H1 (cell line): Measurements from ENCODE around the gene SMIM5. TPM values are rescaled to one million over a fixed set of nuclear protein-coding genes. Genes with fewer than 3 reads are reported as not detected.

ENCODE experiments used
- CTCF ChIA-PET: fragments of 300-600 bp; sonication (Branson Sonifier 250); formaldehyde crosslinking; loops from one replicate; lab custom pipeline; 2021; ENCODE audit not compliant: partially characterized antibody; lab: Charles Lee
- POLR2A ChIA-PET: fragments of 300-600 bp; sonication (Branson Sonifier 250); formaldehyde crosslinking; loops from one replicate; lab custom pipeline; 2021; ENCODE audit warnings: inconsistent platforms; ENCODE audit not compliant: partially characterized antibody; lab: Charles Lee
- DNase-seq, 2 experiments: peaks; one replicate each; pipeline versions ENCODE4 v3.0.0 to v3.0.0-alpha.2; 2010 to 2022; ENCODE audit warnings: low spot score in 2 of 2, low read depth in 1 of 2, mixed read lengths in 1 of 2
- FAIRE-seq: peaks from 2 replicates; lab custom pipeline; 2011; peaks lifted over from hg19 to GRCh38; lab: Jason Lieb, UNC
- H2AFZ ChIP-seq: 2 replicates; pipeline ENCODE4 v1.8.1; 2012; ENCODE audit warnings: low read length, inconsistent platforms
- H2AK5ac ChIP-seq: 2 replicates; pipeline ENCODE4 v1.6.1; 2013; ENCODE audit warnings: low read depth, low read length
- H2BK120ac ChIP-seq: replicated peaks from 2 replicates; pipeline ENCODE3; 2013; ENCODE audit warnings: low read depth, low read length, inconsistent platforms
- H2BK12ac ChIP-seq: 2 replicates; pipeline ENCODE4 v1.6.1; 2013; ENCODE audit warnings: low read depth, low read length
- H2BK15ac ChIP-seq: 2 replicates; pipeline ENCODE4 v1.6.1; 2013; ENCODE audit warnings: low read length
- H2BK20ac ChIP-seq: 2 replicates; pipeline ENCODE4 v1.6.1; 2013; ENCODE audit warnings: low read length
- H2BK5ac ChIP-seq: 2 replicates; pipeline ENCODE4 v1.6.1; 2013; ENCODE audit warnings: low read depth, low read length
- H3K14ac ChIP-seq: 2 replicates; pipeline ENCODE4 v1.6.1; 2013; ENCODE audit warnings: inconsistent platforms; ENCODE audit not compliant: insufficient read length
- H3K18ac ChIP-seq: 2 replicates; pipeline ENCODE4 v1.6.1; 2013; ENCODE audit warnings: low read length; ENCODE audit errors: extremely low read depth
- H3K23ac ChIP-seq: 2 replicates; pipeline ENCODE4 v1.6.1; 2013; ENCODE audit warnings: inconsistent platforms; ENCODE audit not compliant: insufficient read length
- H3K23me2 ChIP-seq: 2 replicates; pipeline ENCODE4 v1.6.1; 2013; ENCODE audit warnings: low read depth, low read length
- H3K27ac ChIP-seq: 2 replicates; pipeline ENCODE4 v1.6.1; 2011; ENCODE audit warnings: low read depth, low read length, inconsistent platforms
- H3K27me3 ChIP-seq, 4 experiments: replicated peaks in 1 of 4; 1 replicate in 1 of 4; 2 replicates in 3 of 4; pipeline versions ENCODE4 v1.6.1 to v1.8.1; 2011 to 2013; ENCODE audit warnings: low read length in 3 of 4, mild to moderate bottlenecking in 3 of 4, inconsistent platforms in 2 of 4, mixed read lengths in 2 of 4, moderate library complexity in 1 of 4; ENCODE audit not compliant: control insufficient read depth in 3 of 4, insufficient read depth in 3 of 4; ENCODE audit errors: extremely low read depth in 1 of 4
- H3K36me3 ChIP-seq, 4 experiments: 2 replicates each; pipeline versions ENCODE4 v1.6.1 to v1.8.1; 2011 to 2013; ENCODE audit warnings: mild to moderate bottlenecking in 4 of 4, low read length in 3 of 4, moderate library complexity in 2 of 4, control low read depth in 1 of 4, inconsistent platforms in 1 of 4; ENCODE audit not compliant: insufficient read depth in 4 of 4, control insufficient read depth in 2 of 4
- H3K4ac ChIP-seq: replicated peaks from 2 replicates; pipeline ENCODE3; 2013; ENCODE audit warnings: low read length, low read depth, mixed read lengths, inconsistent platforms; ENCODE audit not compliant: insufficient read length
- H3K4me1 ChIP-seq, 4 experiments: replicated peaks in 1 of 4; 1 replicate in 1 of 4; 2 replicates in 3 of 4; pipeline versions ENCODE4 v1.6.1 to v1.8.1; 2011 to 2013; ENCODE audit warnings: low read length in 3 of 4, inconsistent platforms in 2 of 4, mixed read lengths in 1 of 4; ENCODE audit not compliant: insufficient read depth in 4 of 4, control insufficient read depth in 3 of 4
- H3K4me2 ChIP-seq, 2 experiments: 2 replicates each; pipeline versions ENCODE4 v1.6.1 to v1.8.1; 2011 to 2013; ENCODE audit warnings: low read depth in 2 of 2, low read length in 2 of 2, control low read depth in 1 of 2, inconsistent platforms in 1 of 2, mild to moderate bottlenecking in 1 of 2; ENCODE audit not compliant: insufficient read depth in 1 of 2
- H3K4me3 ChIP-seq, 4 experiments: fragments of 200-600, 300-600 bp in 1 of 4; sonication (generic), shearing (Covaris generic), sonication (Bioruptor Twin) in 1 of 4; 2 replicates each; pipeline versions ENCODE4 v1.5.1 to v1.8.1; 2011 to 2016; ENCODE audit warnings: low read length in 4 of 4, low read depth in 3 of 4, control low read depth in 2 of 4, inconsistent platforms in 2 of 4, mild to moderate bottlenecking in 2 of 4, mixed read lengths in 1 of 4, moderate library complexity in 1 of 4; ENCODE audit not compliant: insufficient read depth in 2 of 4; ENCODE audit errors: extremely low read depth in 1 of 4
- H3K56ac ChIP-seq: replicated peaks from 2 replicates; pipeline ENCODE3; 2013; ENCODE audit warnings: low read depth, mild to moderate bottlenecking, mixed read lengths, low read length, inconsistent platforms; ENCODE audit not compliant: insufficient read length
- H3K79me1 ChIP-seq: 2 replicates; pipeline ENCODE4 v1.6.1; 2013; ENCODE audit warnings: low read depth, low read length, control low read depth
- H3K79me2 ChIP-seq, 2 experiments: 2 replicates each; pipeline versions ENCODE4 v1.6.1 to v1.8.1; 2012 to 2013; ENCODE audit warnings: low read length in 2 of 2, mild to moderate bottlenecking in 2 of 2, inconsistent platforms in 1 of 2; ENCODE audit not compliant: insufficient read depth in 2 of 2, control insufficient read depth in 1 of 2
- H3K9ac ChIP-seq, 4 experiments: replicated peaks in 1 of 4; 1 replicate in 1 of 4; 2 replicates in 3 of 4; pipeline versions ENCODE4 v1.6.1 to v1.8.1; 2011 to 2013; ENCODE audit warnings: low read depth in 3 of 4, low read length in 3 of 4, control low read depth in 2 of 4, mild to moderate bottlenecking in 2 of 4, moderate library complexity in 2 of 4, inconsistent platforms in 1 of 4; ENCODE audit errors: extremely low read depth in 1 of 4
- H3K9me3 ChIP-seq, 2 experiments: 2 replicates each; pipeline versions ENCODE4 v1.6.1 to v1.8.1; 2012 to 2013; ENCODE audit warnings: mild to moderate bottlenecking in 2 of 2, moderate library complexity in 2 of 2, control low read depth in 1 of 2, inconsistent platforms in 1 of 2, low read depth in 1 of 2, low read length in 1 of 2, mixed read lengths in 1 of 2; ENCODE audit not compliant: insufficient read depth in 2 of 2
- H4K20me1 ChIP-seq, 2 experiments: replicated peaks in 1 of 2; 2 replicates each; pipeline versions ENCODE3 to v1.8.1; 2011 to 2013; ENCODE audit warnings: inconsistent platforms in 2 of 2, low read length in 2 of 2, mild to moderate bottlenecking in 1 of 2; ENCODE audit not compliant: insufficient read depth in 2 of 2, control insufficient read depth in 1 of 2
- H4K5ac ChIP-seq: 2 replicates; pipeline ENCODE4 v1.6.1; 2013; ENCODE audit warnings: low read length, low read depth, mixed read lengths, inconsistent platforms; ENCODE audit not compliant: insufficient read length
- H4K8ac ChIP-seq: 2 replicates; pipeline ENCODE4 v1.8.0; 2013; ENCODE audit warnings: mild to moderate bottlenecking, moderate library complexity, low read length, inconsistent platforms; ENCODE audit not compliant: insufficient read depth; ENCODE audit errors: extremely low read depth
- H4K91ac ChIP-seq: replicated peaks from 2 replicates; pipeline ENCODE3; 2013; ENCODE audit warnings: low read length, mixed read lengths, inconsistent platforms; ENCODE audit not compliant: insufficient read length
- CBX8 ChIP-seq: fragments of 300-800, 300-1000 bp; sonication (generic); IDR thresholded peaks from 2 replicates; pipeline ENCODE4 v1.7.1; 2016; ENCODE audit warnings: low read depth, low read length, borderline replicate concordance
- CTCF ChIP-seq, 3 experiments: IDR thresholded peaks; 1 replicate in 2 of 3; 2 replicates in 1 of 3; pipeline versions ENCODE4 v1.5.1 to v1.6.1; 2011; ENCODE audit warnings: low read length in 3 of 3, mild to moderate bottlenecking in 3 of 3, inconsistent platforms in 2 of 3, low read depth in 1 of 3, moderate library complexity in 1 of 3; ENCODE audit not compliant: insufficient read depth in 1 of 3; ENCODE audit errors: control extremely low read depth in 1 of 3
- HDAC6 ChIP-seq: IDR thresholded peaks from one replicate; pipeline ENCODE4 v1.7.1; 2012; ENCODE audit warnings: low read depth, mild to moderate bottlenecking, inconsistent platforms, low read length, moderate library complexity
- MAX ChIP-seq: IDR thresholded peaks from 2 replicates; pipeline ENCODE4 v1.6.1; 2012; ENCODE audit warnings: inconsistent platforms
- SIX5 ChIP-seq: IDR thresholded peaks from 2 replicates; pipeline ENCODE4 v1.6.1; 2011; ENCODE audit warnings: mild to moderate bottlenecking, low read depth, low read length
- WGBS, 2 experiments: shearing (Covaris generic) in 1 of 2; methylation state at CpG; one replicate each; pipeline versions ENCODE4 v1.1.6 to v1.1.7; 2013 to 2015; ENCODE audit warnings: low lambda C conversion rate in 2 of 2, mixed read lengths in 2 of 2, inconsistent platforms in 1 of 2, low coverage in 1 of 2, missing lambda C conversion rate in 1 of 2; ENCODE audit not compliant: insufficient replicate concordance in 2 of 2, insufficient coverage in 1 of 2, insufficient read length in 1 of 2; ENCODE audit errors: extremely low coverage in 1 of 2, missing lambda C conversion rate in 1 of 2; 5-methylcytosine and 5-hydroxymethylcytosine counted together
- polyA plus RNA-seq, 7 experiments: library from polyadenylated mRNA; depleted of rRNA in 3 of 7; stranded (reverse) in 5 of 7; unstranded in 2 of 7; fragments of >200 nt in 5 of 7; fragments of 200-250 nt in 2 of 7; gene quantifications; 1 replicate in 5 of 7; 2 replicates in 1 of 7; 4 replicates in 1 of 7; pipeline versions ENCODE4 v1.2.1 to v1.2.3, GENCODE V29; 2011 to 2013; ENCODE audit warnings: missing spikeins in 2 of 7, mixed read lengths in 2 of 7
- total RNA-seq: library from RNA; stranded (reverse); fragmentation: NEBNext Ultra II Directional; extraction: Animal tissue kit (Norgen Biotek cat#: 25700); gene quantifications from 2 replicates; pipeline ENCODE4 v1.2.1, GENCODE V29; 2021

Gene SMIM5
- total and polyA plus RNA-seq, 2 of the 8 experiments (the other 6 are each of a cell fraction or from before 2014, with no cell fraction given), result not detected

GRCh38 chr17:75614556-75615270 lies 18.5 kb upstream of the SMIM5 start:
- Histone ChIP-seq H4K5ac (no peak overlapping the region), H3K14ac (no peak overlapping the region), H2BK12ac (peak overlapping the region; percentile 60; the same call in 1 of the 2 replicates), H3K23ac (no peak overlapping the region), H3K79me2 (no peaks in the 10 kb centered on the region), H3K4me1 (peaks cover 0 to 2% (median under 1%) of the 10 kb centered on the region in 4 experiments; a peak in 4 of 7 replicates), H2AFZ (no peak overlapping the region), H3K18ac (peak overlapping the region; percentile 48), H3K27ac (no peak overlapping the region)
- ChIA-PET POLR2A (interaction anchor here (1.1 to 5.2 kb wide), 3 partner anchors 11 to 41 kb away, joined by 3 to 19 read pairs (median 4); no protein-coding TSS in a partner anchor), CTCF (interaction anchor here (0.6 to 59.2 kb wide), 14 partner anchors 9 to 143 kb away, joined by 3 to 2200 read pairs (median 3); partner anchors contain the start of genes RECQL5, SAP30BP, SMIM5 and TSEN54)
- TF ChIP-seq CBX8 (no peak), MAX (no peak), CTCF (IDR thresholded peaks at IDR 0.05; ENCODE audit: control extremely low read depth in 1 of 3, insufficient read depth in 1 of 3, low read depth in 1 of 3, low read length in 3 of 3) (peak; percentile 11 to 15 (median 13); a peak in 3 of 4 replicates), SIX5 (no peak), HDAC6 (no peak)
- TF ChIP-seq, all 59 proteins: peak for 1
- FAIRE-seq (no peak), DNase-seq (no peak)
- peak overlapping the region; percentile 69 for H3K4ac ChIP-seq
- H3K9ac ChIP-seq, result no peak overlapping the region
- H3K4me2 ChIP-seq, result no peak overlapping the region
- 89% methylated on average over 18 of the region's 19 CpGs; no CpG with 5 or more reads in 1 of the 2 experiments for WGBS, 2 experiments
- no peaks in the 10 kb centered on the region for H3K36me3 ChIP-seq
- no peak overlapping the region for H4K91ac ChIP-seq
- H3K4me3 ChIP-seq, result no peak overlapping the region
- no peak overlapping the region for H4K8ac ChIP-seq
- no peaks in the 10 kb centered on the region for H3K23me2 ChIP-seq
- H3K79me1 ChIP-seq, result no peaks in the 10 kb centered on the region
- peaks cover 0 to 1% of the 10 kb centered on the region in 2 experiments for H4K20me1 ChIP-seq
- no peaks in the 10 kb centered on the region for H3K27me3 ChIP-seq
- no peaks in the 10 kb centered on the region for H3K9me3 ChIP-seq
- H2BK15ac ChIP-seq, result no peak overlapping the region
- H2AK5ac ChIP-seq, result no peak overlapping the region
- no peak overlapping the region for H3K56ac ChIP-seq
- H2BK5ac ChIP-seq, result no peak overlapping the region
- H2BK120ac ChIP-seq, result no peak overlapping the region
- no peak overlapping the region for H2BK20ac ChIP-seq
